GM20431 (cell line): Measurements from ENCODE around the gene MTFR1L.

Experiments used
- in situ Hi-C: fragments of 300-500 bp; cut with MseI, MboI; formaldehyde crosslinking; loops from one replicate; pipeline ENCODE4 v1.15.0; 2020; ENCODE audit warnings: low sequenced_read_pairs; ENCODE audit not compliant: unreplicated experiment

MTFR1L gene

DNA sequence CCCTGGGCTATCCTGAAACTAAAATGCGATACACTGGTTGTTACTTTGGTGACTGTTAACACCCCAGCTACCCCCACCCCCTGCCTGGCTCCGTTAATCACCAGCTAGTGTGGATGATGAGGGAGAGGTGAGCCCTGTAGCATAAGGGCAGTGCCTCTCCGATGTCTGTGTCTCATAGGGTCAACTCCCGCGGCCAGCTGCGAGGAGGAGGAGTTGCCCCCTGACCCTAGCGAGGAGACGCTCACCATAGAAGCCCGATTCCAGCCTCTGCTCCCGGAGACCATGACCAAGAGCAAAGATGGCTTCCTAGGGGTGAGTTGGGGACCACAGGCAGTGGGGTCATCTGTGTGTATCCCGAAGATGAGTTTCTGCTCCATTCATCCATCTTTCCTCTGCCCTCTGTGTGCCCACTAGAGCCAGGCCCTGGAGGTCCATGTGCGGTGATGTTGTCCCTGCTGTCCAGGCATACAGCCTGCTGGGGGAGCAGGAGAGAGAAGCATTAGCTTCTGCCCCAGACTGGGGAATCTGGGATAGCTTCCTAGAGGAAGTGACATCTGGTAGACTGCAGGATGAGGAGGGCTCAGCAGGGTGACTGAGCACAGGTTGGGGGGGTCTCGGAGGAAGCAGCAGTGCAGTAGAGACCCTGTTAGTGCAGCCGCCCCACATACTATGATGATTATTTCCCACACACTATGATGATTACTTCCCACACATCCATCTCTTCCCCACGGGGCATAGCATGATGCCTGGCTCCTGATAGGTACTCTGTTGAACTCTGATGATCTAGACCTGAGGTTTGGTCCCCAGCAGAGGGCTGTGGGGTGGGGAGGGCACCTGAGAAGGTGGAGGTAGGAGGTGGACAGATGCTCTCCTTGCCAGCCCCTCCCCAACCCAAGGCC is 14.5 kb upstream of the MTFR1L start:
- in situ Hi-C loops, result no loop called here

DNA sequence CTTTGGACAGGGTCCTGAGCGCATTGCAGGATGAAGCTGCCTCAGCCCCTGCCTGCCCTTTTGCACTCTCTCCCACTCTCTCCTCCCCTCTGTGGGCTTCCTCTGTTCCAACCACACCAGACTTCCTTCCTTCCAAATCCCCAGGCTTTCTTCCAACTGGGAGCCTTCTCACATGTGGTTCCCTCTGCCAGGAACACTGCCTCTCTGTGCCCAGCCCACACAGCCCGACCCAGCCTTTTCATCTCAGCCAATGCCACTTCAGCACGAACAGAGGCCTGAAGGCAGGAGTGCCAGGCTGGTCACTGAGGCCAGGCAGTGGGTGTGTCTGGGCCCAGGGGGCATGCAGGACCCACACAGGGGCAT is 13.9 kb upstream of the MTFR1L start:
- in situ Hi-C loops, result no loop called here

DNA sequence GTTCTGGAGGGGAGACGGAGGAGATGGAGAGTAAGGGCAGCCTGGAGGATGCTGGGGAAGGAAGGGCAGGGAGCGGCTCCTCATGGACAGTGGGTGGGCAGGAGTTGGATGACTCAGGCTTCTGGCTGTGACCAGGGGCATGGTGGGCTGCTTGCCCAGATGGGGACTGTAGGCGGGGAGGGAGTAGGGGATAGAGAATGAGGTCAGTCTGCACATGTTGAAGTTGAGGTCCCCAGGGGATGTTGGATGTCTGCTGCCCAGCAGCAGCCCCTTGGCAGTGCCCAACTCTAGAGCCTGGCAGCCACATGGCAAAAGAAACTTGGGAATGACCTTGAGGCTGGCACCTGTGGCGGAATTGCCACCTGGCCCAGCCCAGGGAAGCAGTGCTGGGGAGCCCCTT is 13.3 kb upstream of the MTFR1L start:
- in situ Hi-C loops, result no loop called here

DNA sequence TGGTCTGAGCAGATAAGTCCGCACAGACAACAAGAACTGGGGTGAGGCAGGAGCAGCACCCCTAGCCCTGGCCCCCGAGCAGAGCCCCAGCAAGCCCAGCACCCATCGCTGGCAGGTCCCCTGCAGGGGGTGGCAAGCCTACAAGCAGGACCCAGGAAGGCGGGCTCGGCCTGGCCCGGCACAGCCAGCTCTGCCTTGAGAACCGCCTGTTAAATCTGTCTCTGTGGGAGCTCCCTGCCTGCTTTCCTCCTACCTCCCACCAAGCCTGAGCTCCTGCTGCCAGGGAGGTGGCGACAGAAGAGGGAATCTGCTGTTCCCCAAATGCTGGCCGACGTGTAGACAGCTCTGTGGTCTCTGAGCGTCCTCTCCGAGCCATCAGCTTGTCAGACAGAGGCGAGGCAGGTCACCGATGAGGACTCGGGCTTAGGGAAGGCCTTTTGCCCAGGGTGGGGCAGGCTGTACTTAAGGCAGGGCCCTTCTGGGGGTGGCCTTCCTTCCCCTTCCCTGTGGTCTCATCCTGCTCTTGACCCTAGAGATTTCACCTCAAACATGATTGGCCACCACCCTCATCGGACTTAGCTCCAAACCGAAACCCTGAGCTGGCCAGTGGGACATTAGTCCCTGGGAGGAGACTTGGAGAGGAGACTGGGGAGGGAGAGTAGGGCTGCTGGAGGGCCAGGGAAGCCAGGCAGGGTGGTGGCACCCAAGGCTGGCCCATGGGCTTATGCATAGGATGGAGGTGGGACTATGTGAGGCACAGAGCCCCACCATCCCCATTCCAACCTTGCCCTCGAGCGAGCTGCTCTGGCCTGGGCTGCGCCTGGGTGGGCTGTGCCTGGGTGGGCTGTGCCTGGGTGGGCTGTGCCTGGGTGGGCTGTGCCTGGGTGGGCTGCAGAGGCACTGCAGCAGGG is 12.0 kb upstream of the MTFR1L start:
- in situ Hi-C loops, result no loop called here

DNA sequence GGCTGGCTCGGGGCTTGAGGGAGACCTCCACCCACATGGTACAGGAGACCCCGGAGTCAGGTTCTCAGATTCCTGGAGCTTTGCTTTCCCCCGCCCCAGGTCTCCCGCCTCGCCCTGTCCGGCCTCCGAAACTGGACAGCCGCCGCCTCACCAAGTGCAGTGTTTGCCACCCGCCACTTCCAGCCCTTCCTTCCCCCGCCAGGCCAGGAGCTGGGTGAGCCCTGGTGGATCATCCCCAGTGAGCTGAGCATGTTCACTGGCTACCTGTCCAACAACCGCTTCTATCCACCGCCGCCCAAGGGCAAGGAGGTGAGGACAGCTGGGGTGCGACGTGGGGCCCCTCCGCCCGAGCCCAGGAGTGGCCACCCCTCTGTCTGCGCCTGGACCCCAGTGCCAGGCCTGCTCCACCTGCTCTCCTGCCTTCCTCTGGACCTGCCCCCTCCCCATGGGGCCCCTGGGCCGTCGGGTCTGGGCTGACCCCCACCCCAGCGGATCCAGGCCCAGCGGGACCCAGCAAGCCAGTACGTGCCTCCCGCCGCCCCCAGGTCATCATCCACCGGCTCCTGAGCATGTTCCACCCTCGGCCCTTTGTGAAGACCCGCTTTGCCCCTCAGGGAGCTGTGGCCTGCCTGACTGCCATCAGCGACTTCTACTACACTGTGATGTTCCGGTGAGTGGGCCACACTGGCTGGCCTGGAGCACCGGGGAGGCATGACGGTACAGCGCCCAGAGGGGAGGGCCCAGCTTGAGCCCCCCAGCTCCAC is 11.1 kb upstream of the MTFR1L start:
- in situ Hi-C loops, result no loop called here

DNA sequence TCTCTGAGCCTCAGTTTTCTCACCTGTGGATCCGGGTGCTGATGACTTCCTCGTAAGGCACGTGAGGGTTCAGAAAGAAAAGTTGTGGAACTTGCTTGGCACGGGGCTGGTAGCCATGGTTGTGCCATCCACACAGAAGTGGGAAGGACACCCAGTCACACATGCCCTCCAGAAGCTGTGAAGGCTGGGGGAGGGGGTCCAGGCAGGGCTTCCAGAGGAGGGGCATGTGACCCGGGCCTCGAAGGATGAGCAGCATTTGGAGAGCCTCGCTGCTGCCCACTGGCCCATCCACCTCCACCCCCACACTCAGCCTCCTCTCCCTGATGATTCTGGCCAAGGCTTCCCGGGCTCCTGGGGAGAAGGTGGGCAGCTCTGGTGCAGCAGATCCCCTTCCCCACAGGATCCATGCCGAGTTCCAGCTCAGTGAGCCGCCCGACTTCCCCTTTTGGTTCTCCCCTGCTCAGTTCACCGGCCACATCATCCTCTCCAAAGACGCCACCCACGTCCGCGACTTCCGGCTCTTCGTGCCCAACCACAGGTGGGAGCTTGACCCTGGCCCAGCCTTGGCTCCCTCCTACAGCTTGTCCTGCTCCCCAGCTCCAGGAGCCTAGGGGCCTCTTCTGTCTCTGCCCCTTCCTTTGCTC is 10.3 kb upstream of the MTFR1L start:
- in situ Hi-C loops, result no loop called here

DNA sequence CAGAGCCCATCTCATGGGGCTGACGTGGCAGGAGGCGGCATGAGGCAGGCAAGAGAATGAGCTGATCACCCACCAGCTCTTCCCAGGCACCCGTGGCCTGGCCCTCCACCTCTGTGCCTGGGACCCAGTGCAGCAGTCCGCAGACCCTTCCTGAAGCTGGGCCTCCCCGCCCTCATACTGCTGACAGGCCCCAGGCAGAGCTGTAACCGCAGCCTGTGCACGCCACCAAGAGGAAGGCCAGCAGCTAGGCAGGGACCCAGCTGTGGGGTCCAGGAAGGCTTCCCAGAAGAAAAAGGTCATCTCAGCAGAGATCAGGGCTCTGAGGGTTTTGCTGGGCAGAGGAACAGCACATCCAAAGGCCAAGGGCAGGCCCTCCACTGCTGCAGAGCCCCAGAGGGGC is 9.8 kb upstream of the MTFR1L start:
- in situ Hi-C loops, result no loop called here

DNA sequence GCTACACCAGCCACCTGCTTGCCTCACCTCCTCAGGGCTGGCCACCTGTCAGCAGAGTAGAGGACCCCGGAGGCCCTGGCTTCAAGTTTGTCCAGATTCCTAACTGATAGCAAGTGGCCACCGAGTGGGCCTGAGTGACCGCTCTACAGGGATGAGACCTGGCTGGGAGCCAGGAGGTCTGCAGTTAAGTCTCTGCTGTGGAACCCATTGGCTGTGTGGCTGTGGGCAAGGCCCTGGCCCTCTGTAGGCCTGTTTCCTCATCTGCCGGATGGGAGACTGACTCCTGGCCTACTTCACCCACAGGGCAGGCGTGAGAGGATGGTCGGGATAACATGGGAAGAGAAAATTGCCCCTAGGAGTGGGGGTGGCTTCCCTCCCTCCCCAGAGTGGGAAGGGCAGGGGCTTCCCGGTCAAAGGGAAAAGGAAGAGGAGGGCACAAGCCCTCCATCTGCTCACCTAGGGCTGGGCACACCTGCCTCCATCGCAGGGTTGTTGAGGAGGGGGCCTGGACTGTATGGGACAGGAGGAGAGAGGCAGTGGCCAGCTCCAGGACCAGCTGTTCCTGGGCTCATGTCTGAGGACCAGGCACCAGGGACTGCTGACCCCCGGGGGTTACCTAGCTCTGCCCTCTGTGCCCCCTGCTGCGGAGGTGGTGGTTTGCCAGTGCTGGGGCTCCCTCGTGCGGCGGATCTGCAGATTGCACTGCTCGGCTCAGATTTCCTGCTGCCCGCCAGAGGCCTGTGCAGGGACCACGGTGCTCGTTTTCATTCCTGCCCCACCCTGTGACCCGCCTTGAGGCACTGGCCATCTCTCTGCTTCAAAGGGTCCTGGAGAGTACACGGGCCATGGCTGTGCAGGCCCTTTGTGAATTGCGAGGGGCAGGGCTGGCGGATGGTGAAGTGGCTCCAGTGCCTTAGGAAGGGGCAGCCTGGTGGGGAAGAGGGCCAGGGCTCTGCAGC is 9.1 kb upstream of the MTFR1L start:
- in situ Hi-C loops, result no loop called here

DNA sequence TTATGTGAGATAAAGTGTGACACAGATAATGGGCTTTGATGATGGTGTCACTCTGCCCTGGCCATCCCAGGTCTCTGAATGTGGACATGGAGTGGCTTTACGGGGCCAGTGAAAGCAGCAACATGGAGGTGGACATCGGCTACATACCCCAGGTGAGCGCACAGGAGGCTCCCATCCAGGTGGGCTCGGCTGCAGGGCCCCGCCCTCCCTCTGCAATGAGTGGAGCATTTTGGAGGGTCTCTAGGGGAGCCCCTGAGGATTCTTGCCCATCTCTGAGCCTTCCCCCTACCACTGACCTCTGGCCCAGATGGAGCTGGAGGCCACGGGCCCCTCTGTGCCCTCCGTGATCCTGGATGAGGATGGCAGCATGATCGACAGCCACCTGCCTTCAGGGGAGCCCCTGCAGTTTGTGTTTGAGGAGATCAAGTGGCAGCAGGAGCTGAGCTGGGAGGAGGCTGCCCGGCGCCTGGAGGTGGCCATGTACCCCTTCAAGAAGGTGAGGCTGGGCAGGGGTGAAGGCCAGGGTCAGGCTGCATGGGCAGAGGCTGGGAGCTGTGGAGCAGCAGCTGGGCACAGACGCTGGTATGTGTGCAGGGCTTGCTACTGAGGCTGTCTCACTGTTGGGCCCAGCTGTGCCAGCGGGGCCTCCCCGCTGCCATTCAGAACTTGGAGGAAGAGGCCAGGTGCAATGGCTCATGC is 8.2 kb upstream of the MTFR1L start:
- in situ Hi-C loops, result no loop called here

DNA sequence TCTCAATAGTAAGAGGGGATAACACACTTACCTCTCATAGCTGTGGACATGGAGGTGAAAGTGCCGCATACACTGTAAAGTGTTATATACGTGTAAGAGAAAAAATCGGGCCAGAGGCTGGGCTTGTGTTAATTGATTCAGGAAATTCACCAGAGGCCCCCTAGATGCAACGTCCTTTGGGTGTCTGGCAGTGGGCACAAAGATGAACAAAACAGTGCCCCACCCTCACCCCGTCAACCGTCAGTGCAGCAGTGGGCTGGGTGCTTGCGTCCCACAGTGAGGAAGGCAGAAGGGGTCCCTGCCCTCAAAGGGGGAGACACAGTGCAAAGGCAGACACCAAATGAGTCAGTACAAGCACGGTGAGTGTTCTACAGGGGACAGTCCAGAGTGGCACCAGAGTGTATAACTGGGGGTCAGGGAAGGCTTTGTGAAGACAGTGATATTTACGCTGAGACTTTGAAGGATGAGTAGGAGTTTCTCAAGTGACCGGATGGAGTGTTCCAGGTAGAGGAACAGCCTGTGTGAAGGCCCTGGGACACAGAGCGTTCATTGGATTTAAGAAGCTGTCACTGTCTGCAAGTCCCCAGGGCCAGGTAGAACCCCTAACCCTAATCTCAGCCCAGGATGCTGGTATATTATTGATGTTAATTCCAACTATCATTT is 6.6 kb upstream of the MTFR1L start:
- in situ Hi-C loops, result no loop called here

DNA sequence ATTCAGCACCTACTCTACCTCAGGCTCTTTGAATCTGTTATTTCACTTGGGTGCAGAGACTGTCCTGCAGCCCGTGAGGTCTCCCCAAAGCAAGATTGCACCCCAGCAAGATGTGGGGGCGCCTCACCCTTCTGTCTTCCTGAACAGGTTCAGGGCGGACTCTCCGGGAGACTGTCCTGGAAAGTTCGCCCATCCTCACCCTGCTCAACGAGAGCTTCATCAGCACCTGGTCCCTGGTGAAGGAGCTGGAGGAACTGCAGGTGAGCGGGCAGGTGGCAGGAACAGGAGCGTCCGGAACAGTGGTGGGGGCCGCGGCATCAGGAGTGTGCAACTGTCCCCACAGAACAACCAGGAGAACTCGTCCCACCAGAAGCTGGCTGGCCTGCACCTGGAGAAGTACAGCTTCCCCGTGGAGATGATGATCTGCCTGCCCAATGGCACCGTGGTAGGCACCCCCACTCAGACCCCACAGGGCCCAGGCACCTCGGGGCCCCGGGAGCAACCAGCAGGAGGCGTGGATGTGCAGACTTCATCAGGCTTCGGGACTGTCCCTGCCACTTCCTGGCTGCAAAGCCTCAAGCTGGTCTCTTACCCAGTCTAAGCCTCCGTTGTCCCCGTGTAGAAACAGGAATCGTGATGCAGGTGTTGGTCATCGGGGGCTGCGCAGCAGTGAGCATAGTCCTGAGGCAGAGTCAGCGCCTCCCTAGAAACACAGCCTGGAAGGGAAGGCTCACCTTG is 5.9 kb upstream of the MTFR1L start:
- in situ Hi-C loops, result no loop called here

DNA sequence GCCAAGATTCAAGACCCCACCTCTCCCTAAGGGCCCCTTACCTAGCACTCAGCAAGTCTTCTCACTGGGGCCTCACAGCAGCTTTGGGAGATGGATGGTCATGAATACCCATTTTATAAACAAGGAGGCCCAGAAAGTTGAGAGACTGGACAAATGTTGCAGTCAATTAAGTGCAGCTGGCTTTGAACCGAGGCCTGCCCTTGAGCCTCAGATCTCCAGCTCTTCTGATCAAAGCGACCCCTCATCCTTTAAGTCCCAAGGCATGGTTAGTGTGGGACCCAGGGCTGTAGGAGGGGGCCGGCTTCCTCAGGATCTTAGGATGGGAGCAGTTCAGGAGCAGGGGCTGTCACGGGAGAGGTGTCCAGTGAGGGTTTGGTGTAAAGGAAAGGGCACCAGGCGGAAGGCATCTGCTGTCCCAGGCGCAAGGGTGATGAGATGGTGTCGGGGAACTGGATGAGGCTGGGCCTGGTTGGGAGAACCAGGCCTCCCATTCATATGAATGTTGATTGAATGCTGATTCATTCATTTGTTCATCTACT is 5.1 kb upstream of the MTFR1L start:
- in situ Hi-C loops, result no loop called here

DNA sequence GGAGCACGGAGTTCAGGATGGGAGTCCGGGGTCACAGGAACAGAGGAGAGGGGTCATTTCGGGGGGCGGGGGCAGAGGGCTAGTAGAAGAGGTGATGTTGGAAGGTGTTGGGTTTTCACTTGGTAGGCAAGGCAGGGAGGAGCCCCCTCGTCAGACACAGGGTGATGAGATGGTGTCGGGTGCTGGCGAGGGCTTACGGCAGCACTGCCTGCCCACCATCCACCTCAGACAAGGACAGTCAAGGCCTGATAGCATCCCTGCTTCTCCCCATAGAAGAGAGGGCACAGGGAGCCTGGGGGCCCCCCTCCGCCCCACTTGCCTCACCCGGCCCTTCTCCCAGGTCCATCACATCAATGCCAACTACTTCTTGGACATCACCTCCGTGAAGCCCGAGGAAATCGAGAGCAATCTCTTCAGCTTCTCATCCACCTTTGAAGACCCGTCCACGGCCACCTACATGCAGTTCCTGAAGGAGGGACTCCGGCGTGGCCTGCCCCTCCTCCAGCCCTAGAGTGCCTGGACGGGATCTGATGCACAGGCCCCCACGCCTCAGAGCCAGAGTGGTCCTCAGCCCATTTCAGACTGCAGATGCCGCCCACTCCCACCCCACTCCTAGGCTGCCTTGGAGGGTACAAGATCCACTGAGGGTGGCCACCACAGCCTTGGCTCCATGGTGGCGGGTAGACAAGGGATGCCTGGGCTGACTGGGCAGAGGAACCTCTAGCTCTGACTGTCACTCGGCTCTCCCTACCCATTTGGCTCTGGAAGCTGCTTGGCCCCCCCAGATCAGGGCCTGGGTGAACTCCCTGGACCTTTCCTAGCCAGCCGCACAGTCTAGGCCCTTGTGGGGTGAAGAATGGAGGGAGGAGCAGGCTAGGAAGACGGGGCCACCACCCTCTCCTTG is 4.3 kb upstream of the MTFR1L start:
- in situ Hi-C loops, result no loop called here

DNA sequence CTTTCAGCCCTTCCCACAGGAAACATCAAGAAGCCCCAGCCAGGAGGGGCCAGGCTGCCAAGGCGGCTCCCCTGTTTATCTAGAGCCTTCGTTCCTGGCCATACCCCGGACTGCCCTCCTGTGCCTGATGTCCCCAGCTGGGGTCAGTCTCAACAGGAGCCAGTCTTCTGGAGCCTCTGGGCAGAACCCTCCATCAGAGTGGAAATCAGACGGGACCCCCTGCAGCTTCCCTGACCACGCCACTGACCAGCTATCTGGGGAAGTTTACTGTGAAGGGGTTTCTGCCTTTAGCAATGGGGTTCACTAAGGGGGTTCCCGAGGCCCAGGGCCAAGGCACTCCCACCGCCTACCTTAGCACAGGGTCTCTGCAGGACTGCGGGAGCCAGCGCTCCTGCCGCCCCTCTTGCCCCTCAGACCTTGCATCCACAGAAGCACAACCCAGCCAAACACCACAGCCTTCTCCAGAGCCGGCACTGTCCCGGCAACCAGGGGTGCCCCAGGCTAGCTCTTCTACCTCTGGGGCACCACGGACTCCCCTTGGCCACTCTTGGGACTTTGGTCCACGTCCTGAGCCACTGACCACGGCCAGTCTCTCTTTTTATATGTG is 3.5 kb upstream of the MTFR1L start:
- in situ Hi-C loops, result no loop called here

DNA sequence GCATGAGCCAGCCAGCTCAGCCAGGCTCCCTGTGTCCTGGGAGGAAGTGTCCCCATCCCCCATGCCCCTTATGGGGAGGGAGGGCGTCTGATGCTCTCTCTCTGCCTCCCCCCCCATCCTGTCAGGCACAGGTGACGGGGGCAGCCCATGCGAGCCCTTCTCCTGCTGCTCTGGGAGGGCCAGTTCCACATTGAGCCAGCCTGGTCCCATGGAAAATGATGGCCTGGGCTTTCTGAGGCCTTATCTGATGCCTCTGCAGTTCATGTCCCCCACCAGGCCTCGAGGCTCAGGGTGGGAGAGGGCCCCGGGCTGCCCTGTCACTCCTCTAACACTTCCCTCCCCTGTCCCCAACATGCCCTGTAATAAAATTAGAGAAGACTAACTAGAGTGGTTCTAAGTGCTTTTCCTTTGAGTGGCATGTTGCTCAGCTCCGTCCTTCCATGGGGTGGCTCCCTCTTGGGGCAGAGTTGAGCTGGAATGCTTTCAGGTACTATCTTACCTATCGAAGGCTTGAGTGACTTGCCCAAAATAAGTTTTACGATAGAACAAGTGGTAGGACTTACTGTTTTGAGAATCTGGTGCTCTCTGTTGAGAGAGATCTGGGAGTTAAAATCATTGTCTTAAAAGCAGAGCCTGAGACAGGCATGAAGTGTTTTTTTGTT is 1.8 kb upstream of the MTFR1L start:
- in situ Hi-C loops, result no loop called here
